ENCODE results near the gene NPHP1.
"Not testable (repeated sequence)": the region's sequence is repeated elsewhere in the genome, so short reads cannot be mapped to it uniquely, and the experiment has no call there.

Gene NPHP1

DNA sequence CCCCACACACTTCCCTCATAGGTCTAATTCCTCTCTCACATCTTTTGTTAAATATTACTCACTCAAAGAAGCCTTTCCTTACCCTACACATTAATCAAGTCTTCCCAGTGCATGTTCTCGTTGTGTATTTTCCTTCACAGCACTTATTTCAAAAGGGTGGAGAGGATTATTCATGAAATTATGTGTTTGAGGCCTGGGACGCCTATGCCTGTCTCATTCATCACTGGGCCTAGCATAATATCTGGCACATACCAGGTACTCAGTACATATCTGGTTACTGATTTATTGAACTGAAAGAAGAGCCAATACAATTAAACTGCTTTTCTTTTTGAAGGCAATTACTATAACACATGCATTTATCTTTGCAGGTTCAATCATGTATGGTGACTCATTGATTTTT is 74.1 kb downstream of the NPHP1 start:
- no peak for DNase-seq

DNA sequence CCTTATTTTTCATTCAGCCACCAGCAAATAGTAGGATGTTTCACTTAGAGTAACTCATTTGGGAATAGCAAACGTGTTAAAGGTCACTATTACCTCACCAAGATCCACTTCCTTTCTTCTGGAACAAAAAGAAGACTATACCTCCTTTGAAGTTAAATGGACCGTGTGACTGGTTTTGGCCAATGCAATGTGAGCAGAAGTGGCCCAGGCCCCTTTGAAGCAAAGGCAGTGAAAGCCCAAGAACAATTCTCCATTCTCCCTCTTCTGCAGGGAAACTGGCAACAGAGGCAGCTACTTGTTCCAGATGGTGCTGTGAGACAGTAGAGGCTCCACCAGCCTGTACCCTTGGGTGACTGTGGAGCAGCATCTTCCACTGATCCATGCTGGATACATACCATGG is 77.9 kb downstream of the NPHP1 start:
- no peak for DNase-seq

GRCh38 chr2:110126086-110126773 is 78.6 kb downstream of the NPHP1 start:
- DNase-seq, result no peak

- no peak for DNase-seq
Observed at GRCh38 chr2:110124939-110125691, 79.7 kb downstream of the NPHP1 start.

GRCh38 chr2:110124038-110124825 is 80.6 kb downstream of the NPHP1 start:
- no peak for DNase-seq

DNA sequence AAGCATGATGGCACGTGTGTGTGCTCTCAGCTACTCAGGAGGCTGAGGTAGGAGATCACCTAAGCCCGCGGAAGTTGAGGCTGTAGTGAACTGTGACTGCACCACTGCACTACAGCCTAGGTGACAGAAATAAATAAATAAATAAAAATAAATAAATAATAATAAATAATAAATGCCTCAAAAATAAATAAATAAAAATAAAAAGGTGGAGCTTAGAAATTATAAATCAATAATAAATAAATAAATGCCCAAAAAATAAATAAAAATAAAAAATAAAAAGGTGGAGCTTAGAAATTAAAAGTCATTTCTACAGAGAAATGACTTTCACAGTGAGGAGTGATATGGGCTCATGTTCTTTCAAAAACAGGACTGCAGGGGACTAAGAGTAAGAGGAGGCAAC is 83.2 kb downstream of the NPHP1 start:
- DNase-seq, result no peak

- DNase-seq, result no peak
Observed at GRCh38 chr2:110121052-110121334, 83.8 kb downstream of the NPHP1 start.

GRCh38 chr2:110120171-110121051 is 84.4 kb downstream of the NPHP1 start:
- no peak for DNase-seq

DNA sequence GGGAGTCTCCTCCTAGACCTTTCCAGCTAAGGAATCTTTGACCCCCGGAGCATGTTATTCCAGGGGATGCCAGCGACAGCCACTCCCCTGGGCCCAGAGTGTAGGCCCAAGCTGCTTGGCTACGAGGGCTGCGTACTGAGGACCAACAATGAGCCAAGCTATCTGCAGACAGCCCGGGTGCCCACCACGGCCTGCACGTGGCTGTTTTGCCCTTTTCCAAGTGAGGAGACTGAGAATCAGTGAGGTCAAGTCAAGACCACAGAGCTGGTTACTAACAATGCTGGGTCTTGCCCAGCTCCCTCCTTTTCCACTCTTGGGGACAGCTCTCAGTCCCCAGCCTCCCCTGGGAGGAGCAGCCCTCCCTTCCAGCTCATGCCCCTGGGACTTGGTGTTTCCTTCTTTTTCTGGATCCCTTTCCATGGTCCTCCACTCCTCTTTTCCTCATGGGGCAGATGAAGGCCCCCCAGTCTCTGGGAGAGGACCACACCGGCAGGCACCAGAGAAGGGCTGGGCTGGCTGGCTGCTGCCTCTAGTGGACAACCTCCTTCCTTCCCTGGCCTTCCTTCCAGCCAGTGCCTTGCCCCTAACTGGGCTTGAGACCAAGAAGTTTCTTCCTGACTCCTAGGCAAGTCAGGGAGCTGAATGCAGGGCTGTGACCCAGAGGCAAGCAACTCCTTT is 88.6 kb downstream of the NPHP1 start:
- no peak for DNase-seq

GRCh38 chr2:110115291-110116032 is 89.4 kb downstream of the NPHP1 start, which contains the start of gene MALL:
Gene MALL (minus strand): TSS chr2:110115822. CDS start chr2:110115792, 30 bp downstream.
- DNase-seq, result no peak

- no peak for DNase-seq
Observed at GRCh38 chr2:110114831-110115255, 90.0 kb downstream of the NPHP1 start.

DNA sequence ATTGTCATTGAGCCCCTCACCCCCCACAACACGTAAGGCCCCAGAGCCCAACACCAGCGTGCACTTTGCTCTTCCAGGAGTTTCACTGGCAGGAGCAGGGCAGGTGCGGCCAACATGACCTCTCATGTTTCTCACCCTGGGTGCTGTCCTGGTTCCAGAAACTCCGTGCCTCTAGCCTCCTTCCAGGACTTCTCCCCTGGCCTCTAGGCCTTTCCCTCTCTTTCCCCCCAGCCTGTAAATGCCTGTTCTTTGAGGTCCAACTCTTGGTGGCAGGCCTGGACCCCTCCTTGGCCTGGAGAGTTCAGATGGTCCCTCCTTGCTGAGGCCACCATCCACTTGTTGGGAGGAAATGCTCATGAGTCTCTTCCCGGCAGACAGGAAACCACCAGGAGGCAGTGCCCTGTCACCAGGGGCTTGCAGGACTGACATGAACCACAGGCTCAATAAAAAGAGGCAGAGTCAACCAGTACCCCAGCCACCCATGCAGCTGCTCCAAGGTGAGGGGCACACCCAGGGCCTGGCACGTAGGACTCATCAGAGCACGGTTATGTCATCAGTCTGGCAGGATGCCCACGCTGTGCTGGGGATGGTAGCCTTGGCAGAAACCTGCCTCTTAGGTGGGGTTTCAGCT is 90.7 kb downstream of the NPHP1 start:
- DNase-seq, result no peak

DNA sequence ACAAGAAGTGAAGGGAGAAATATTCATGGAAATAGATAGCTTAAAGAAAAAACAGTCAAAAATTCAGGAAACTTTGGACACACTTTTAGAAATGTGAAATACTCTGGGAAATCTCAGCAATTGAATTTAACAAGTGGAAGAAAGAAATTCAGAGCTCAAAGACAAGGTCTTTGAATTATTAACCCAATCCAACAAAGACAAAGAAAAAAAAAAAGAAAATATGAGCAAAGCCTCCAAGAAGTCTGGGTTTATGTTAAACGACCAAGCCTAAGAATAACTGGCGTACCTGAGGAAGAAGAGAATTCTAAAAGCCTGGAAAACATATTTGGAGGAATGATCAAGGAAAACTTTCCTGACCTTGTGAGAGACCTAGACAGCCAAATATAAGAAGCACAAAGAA is 96.5 kb downstream of the NPHP1 start:
- not testable (repeated sequence) for DNase-seq

DNA sequence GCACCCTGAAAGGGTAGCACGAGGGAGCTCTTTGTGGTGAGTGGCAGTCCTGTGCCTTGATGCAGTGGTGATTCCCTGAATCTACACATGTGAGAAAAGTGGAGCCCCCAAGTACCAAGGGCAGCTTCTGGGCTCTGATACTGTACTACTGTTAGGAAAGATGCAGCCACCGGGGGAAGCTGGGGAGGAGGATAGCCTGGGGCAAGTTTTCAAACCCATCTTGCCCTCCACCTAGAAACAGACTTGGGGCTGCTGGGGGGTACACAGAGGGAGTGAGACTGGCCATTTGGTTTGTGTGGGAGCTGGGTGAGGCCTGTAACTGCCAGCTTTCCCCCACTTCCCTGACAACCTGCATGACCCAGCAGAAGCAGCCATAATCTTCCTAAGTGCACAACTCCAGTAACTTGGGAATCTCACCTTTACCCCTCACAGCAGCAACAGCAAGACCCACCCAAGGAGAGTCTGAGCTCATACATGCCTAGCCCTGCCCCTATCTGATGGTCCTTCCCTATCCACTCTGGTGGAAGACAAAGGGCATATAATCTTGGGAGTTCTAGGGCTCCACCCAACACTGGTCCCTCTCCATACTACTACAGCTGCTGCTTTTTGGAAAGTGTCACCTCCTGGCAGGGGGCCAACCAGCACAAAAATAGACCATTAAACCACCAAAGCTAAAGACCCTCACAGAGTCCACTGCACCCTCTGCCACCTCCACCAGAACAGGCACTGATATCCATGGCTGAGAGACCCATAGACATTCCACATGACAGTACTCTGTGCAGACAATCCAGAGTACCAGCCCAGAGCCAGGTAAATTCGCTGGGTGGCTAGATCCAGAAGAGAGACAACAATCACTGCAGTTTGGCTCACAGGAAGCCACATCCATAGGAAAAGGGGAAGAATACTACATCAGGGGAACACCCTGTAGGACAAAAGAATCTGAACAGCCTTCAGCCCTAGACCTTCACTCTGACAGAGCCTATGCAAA is 97.4 kb downstream of the NPHP1 start:
- no peak for DNase-seq

DNA sequence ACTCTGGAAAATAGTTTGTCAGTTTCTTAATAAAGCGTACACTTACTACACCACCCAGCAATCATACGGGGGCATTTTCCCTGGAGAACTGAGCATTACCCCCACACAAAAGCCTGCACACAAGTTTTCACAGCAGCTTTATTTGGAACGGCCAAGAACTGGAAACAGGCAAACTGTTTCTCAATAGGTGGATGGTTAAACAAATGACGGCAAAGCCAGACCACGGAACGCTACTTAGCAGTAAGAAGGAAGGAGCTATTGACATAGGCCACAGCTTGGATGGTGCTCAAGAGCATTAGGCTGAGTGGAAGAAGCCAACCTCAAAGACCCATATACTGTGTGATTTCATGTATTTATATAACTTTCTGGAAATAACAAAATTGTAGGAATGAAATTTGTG is 98.2 kb downstream of the NPHP1 start:
- DNase-seq, result no peak

GRCh38 chr2:110105608-110106467 is 99.0 kb downstream of the NPHP1 start:
- no peak for DNase-seq

DNA sequence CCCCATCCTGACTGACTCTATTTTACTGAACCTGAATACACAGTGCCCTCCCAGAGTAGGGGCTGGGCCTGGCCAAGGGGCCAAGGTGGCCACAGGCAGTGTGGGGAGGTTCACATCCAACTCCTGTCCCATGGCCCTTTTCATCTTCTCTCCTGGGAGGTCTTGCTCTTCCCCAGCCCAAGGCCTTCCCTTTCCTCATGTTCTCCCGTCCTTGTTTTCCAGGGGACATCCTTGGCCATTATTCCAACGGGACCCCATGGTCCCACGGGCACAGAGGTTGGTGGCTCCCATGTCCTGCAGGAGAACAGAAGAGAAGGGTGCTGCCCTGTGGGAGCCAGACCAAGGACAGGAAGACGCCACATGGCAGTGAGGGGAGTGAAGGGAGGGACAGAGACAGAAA is 99.6 kb downstream of the NPHP1 start:
- no peak for DNase-seq

All from amygdala (tissue), 56 donors.